ENCODE results near the gene MAMDC2. TPM values are rescaled to one million over a fixed set of nuclear protein-coding genes. Genes with fewer than 3 reads are reported as not detected.

Gene MAMDC2
- total and polyA plus RNA-seq, 2 of the 8 experiments (the other 6 are each of a cell fraction or from before 2014, with no cell fraction given) = 6.1 to 15.4 TPM

DNA sequence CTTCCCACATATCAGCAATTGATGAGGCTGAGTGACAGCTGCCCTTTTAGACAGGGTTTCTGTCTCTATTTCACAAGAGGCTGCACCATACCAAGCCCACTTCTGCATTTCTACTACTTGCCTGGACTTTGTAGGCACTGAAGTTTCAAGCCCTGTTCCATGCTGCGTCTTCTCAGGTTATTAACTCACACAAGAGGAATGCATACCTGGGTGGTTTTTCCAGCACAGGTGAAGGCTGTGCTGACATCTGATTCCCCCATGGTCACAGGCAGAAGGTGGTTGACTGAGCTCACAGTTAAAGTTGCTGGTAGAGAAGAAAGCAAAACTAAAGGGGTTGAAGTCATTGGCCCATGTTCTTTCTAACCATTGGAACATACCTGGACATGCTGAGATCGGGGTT, 86.6 kb downstream of the MAMDC2 start:
- Histone ChIP-seq H3K36me3 (ENCODE audit: control insufficient read depth in 2 of 4, insufficient read depth in 4 of 4, low read length in 3 of 4) (peaks cover 0 to 2% (median 0%) of the 10 kb centered on the region in 4 experiments; a peak in 1 of 8 replicates), H3K4me2 (ENCODE audit: insufficient read depth in 1 of 2, low read depth in 2 of 2, low read length in 2 of 2) (no peak overlapping the region), H3K23ac (ENCODE audit: insufficient read length) (no peak overlapping the region), H3K79me1 (ENCODE audit: low read depth, low read length) (no peaks in the 10 kb centered on the region), H3K79me2 (ENCODE audit: control insufficient read depth in 1 of 2, insufficient read depth in 2 of 2, low read length in 2 of 2) (no peaks in the 10 kb centered on the region), H3K4me1 (replicated peaks in 1 of 4; ENCODE audit: control insufficient read depth in 3 of 4, insufficient read depth in 4 of 4, low read length in 3 of 4) (no peaks in the 10 kb centered on the region), H3K56ac (replicated peaks; ENCODE audit: insufficient read length, low read depth, low read length) (no peak overlapping the region), H3K27ac (ENCODE audit: low read depth, low read length) (no peak overlapping the region), H2AK5ac (ENCODE audit: low read depth, low read length) (no peak overlapping the region; the same call in 1 of the 2 replicates), H3K23me2 (ENCODE audit: low read depth, low read length) (no peaks in the 10 kb centered on the region), H3K14ac (ENCODE audit: insufficient read length) (no peak overlapping the region), H2BK120ac (replicated peaks; ENCODE audit: low read depth, low read length) (no peak overlapping the region), H2AFZ (ENCODE audit: low read length) (no peak overlapping the region), H4K5ac (ENCODE audit: insufficient read length, low read depth, low read length) (no peak overlapping the region), H3K9me3 (ENCODE audit: insufficient read depth in 2 of 2, low read depth in 1 of 2, low read length in 1 of 2) (no peaks in the 10 kb centered on the region), H3K9ac (replicated peaks in 1 of 4; ENCODE audit: extremely low read depth in 1 of 4, low read depth in 3 of 4, low read length in 3 of 4) (no peak overlapping the region), H3K18ac (ENCODE audit: extremely low read depth, low read length) (no peak overlapping the region), H2BK20ac (ENCODE audit: low read length) (no peak overlapping the region), H3K4me3 (ENCODE audit: extremely low read depth in 1 of 4, insufficient read depth in 2 of 4, low read depth in 3 of 4, low read length in 4 of 4) (no peak overlapping the region), H2BK12ac (ENCODE audit: low read depth, low read length) (no peak overlapping the region), H2BK5ac (ENCODE audit: low read depth, low read length) (no peak overlapping the region), H3K27me3 (replicated peaks in 1 of 4; ENCODE audit: control insufficient read depth in 3 of 4, extremely low read depth in 1 of 4, insufficient read depth in 3 of 4, low read length in 3 of 4) (no peaks in the 10 kb centered on the region), H4K8ac (ENCODE audit: extremely low read depth, insufficient read depth, low read length) (no peak overlapping the region), H3K4ac (replicated peaks; ENCODE audit: insufficient read length, low read depth, low read length) (no peak overlapping the region), H4K20me1 (replicated peaks in 1 of 2; ENCODE audit: control insufficient read depth in 1 of 2, insufficient read depth in 2 of 2, low read length in 2 of 2) (no peaks in the 10 kb centered on the region), H2BK15ac (ENCODE audit: low read length) (no peak overlapping the region), H4K91ac (replicated peaks; ENCODE audit: insufficient read length, low read length) (no peak overlapping the region)
- WGBS, 2 experiments (ENCODE audit: extremely low coverage in 1 of 2, insufficient coverage in 1 of 2, insufficient read length in 1 of 2, insufficient replicate concordance in 2 of 2, low coverage in 1 of 2, low lambda C conversion rate in 2 of 2, missing lambda C conversion rate in 1 of 2) = 83% methylated on average over 2 of the region's 2 CpGs; no CpG with 5 or more reads in 1 of the 2 experiments
- ChIA-PET CTCF (ENCODE audit: partially characterized antibody) (interaction anchor here (0.6 to 13.1 kb wide), 3 partner anchors 19 to 210 kb away, joined by 4 to 113 read pairs (median 5); no protein-coding TSS in a partner anchor), POLR2A (ENCODE audit: partially characterized antibody) (no interaction called here)
- no peak for FAIRE-seq
- DNase-seq (ENCODE audit: low read depth in 1 of 2, low spot score in 2 of 2) = no peak
- TF ChIP-seq TEAD4 (IDR thresholded peaks at IDR 0.05; ENCODE audit: low read depth, low read length) (no peak), CEBPB (IDR thresholded peaks at IDR 0.05; ENCODE audit: low read depth, low read length) (no peak), JUND (IDR thresholded peaks at IDR 0.05; ENCODE audit: low read length) (no peak), SP1 (IDR thresholded peaks at IDR 0.05; ENCODE audit: low read depth, low read length) (no peak), YY1 (IDR thresholded peaks at IDR 0.05; ENCODE audit: low read depth, low read length) (no peak), CTBP2 (IDR thresholded peaks at IDR 0.05; ENCODE audit: borderline replicate concordance, insufficient read depth, insufficient read length, low read length) (no peak)
- TF ChIP-seq, protein P1, sequence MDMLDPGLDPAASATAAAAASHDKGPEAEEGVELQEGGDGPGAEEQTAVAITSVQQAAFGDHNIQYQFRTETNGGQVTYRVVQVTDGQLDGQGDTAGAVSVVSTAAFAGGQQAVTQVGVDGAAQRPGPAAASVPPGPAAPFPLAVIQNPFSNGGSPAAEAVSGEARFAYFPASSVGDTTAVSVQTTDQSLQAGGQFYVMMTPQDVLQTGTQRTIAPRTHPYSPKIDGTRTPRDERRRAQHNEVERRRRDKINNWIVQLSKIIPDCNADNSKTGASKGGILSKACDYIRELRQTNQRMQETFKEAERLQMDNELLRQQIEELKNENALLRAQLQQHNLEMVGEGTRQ (IDR thresholded peaks at IDR 0.05; ENCODE audit: low read length) = no peak

Measured in H1 (cell line).